Stimulated activated CD8-positive, alpha-beta memory T cell treated with anti-CD3 and anti-CD28 coated beads, Interleukin-7, amount 100 ng/mL, for 24 hours (primary cell): ENCODE data around the gene PPP1R1C.

ENCODE experiments used
- DNase-seq: peaks from one replicate; pipeline ENCODE4 v3.0.0-alpha.2; 2020; ENCODE audit warnings: low read depth

Gene PPP1R1C

GRCh38 chr2:181972431-181973170, 13.1 kb upstream of the PPP1R1C start:
- no peak for DNase-seq

DNA sequence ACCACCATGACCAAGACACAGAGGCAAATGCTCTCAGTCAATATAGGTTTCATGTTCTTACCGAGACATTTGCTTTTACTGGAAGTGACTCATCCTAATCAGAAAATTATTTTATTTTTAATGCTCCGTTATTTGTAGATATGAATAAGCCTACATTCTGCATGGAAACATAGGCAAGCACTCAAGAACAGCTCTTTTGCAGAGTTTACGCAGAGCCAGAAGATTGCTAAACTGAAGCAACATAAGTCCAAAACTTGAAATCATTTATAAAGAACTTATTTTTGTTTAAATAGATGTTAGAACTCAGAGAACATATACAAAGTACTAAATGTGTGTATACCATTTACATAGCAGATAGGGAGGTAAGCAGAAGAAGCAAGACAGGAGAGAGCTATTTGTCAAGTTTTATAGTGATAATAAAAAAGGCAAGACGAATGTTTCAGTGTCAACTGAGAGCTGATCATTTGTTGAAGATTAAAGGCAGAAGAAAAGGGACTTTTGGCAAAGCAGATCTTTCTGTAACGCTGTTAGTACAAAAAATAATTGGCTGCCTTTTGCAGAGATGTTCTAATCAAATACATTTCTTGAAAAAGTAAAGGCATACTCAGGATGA, 12.4 kb upstream of the PPP1R1C start:
- no peak for DNase-seq

- DNase-seq: no peak
Measured at GRCh38 chr2:181977661-181978350, 7.8 kb upstream of the PPP1R1C start.

- DNase-seq: no peak
Measured at GRCh38 chr2:181978351-181979150, 7.1 kb upstream of the PPP1R1C start.

GRCh38 chr2:181984060-181984459, 1.6 kb upstream of the PPP1R1C start:
- no peak for DNase-seq

DNA sequence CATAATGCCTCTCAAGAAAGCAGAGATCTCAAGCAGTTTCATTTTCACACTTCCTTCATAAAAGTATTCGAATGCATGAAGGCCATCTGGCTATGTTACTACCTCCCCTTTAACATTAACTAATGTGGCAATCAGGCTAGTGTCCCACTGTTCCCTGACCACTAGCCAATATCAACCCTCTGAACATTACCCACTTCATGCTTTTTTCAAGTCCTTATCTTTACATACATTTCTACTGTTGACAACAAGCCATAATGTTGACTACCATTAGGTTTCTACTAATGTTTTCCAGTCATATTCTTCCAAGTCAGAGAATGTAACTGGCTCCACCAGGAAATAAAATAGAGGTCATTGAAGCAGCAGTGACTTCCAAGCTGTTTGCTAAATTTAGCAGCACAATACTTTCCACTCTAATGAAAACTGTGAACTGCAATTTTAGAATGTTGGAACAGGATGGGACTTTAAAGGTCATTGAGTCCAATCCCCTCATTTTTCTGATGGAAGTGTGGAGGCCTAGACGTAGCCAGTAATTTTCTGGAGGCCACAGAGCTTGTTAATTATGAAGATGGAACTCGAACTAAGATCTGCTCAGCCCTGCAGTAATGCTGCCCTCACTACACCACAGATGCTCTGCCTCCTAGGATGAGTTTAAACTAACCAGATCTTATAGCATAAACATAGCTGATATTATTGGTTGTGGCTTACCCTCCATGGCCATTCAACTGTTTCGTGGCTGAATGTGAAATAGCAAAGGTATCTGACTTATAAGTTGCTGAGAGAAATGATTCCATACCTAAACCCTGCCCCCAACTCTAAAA, 630 bp upstream of the PPP1R1C start:
- DNase-seq: no peak

GRCh38 chr2:181988154-181988924, 2.7 kb downstream of the PPP1R1C start:
- no peak for DNase-seq

DNA sequence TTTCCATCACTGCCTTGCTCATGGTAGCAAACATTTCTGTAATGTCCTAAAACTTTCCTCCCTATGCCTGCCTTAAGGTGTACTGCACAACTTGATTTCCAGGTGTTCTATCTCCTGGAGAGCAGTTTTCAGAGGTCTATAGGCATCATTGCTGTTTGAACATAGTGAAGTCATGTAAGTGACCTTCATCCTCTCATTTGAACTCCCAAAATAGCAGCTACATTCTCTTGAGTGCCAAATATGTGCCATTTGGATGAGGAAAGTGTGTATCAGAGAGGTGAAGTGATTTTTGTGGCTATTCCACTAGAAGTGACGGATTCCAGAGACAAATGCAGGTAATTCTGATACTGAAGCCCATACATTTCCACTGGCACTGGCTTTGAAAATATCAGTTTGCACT, 3.4 kb downstream of the PPP1R1C start:
- DNase-seq: no peak

DNA sequence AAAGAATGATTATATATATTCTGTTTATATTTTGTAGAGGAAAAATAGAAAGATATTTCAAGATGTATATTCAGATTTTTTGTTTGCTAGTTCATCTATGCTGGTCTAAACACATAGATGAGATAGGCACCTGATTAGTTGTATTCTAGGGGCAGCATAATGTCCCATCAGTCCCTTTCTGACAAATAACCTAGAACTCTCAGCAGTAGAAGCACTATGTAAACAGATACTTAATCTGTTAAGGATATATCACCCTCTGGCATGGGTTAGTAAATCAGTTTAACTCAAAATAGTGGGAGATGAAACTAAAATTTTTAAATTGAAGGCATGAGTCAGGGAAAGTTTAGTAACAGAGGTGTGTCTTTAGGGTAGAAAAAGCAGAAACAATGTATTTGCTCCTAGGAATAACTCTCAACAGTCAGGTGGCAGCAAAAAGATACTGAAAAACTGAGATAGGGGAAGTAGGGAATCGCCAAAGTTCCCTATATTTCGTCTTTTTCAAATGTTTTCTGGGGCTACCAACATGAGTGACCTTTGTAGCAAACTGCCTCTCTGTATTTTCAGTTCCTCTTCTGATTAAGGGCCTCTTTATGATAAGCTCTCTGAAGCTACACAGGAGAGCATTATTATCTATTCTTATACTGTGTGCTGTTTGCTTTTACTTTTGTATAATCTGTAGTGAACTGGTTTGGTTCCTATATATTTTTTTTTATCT, 5.7 kb downstream of the PPP1R1C start:
- DNase-seq: no peak

- no peak for DNase-seq
Measured at GRCh38 chr2:181992776-181993175, 7.1 kb downstream of the PPP1R1C start.

DNA sequence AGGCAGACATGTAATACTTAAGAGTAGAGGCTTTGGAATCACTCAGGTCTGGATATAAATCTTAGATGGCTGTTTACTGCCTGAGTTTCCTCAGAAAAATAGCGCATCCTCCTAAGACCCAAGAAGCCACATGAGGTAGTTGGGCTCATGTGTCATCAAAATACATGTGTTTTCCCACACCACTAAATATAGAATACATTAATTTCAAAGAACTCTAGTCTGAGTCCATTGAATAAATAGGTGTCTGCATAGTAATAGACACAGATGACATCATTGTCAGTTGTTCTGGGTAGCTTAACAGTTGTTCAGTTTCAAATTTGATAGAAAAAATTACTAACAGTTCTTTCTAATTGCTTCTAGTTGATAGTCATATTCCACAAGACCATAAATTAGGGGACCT, 9.6 kb downstream of the PPP1R1C start:
- no peak for DNase-seq

- no peak for DNase-seq
Measured at GRCh38 chr2:181998041-181998835, 12.6 kb downstream of the PPP1R1C start.

- no peak for DNase-seq
Measured at GRCh38 chr2:181998891-181999654, 13.4 kb downstream of the PPP1R1C start.

DNA sequence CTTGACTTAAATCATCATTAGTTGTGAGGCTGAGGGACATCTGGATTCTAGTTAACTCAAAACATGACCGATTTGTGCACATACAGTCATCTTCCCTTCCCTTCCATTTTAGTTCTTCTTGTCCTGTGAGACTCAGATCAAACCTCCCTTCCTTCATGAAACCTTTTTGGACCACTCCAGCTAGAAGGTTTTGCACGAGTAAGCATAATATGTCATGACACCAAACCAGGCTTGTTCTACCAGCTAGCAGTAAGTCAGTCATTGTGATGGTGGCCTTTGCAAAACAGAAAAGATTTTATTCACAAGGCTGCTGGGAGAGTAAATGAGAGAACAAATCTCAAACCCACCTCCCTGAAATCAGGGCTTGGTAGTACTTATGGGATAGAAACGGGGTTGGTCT, 14.3 kb downstream of the PPP1R1C start:
- DNase-seq: no peak

- no peak for DNase-seq
Measured at GRCh38 chr2:182004945-182005520, 19.4 kb downstream of the PPP1R1C start.

GRCh38 chr2:182006595-182007341, 21.1 kb downstream of the PPP1R1C start:
- DNase-seq: no peak

- no peak for DNase-seq
Measured at GRCh38 chr2:182014284-182014683, 28.6 kb downstream of the PPP1R1C start.
